HCT116 (cell line): ENCODE results near the gene TSPOAP1. TPM values are rescaled to one million over a fixed set of nuclear protein-coding genes. Genes with fewer than 3 reads are reported as not detected.

ENCODE experiments used
- ATAC-seq: fragments of 200-7000 bp; cut with Tn5 transposase; 2 replicates; pipeline ENCODE4 v1.9.1; 2020; ENCODE audit warnings: mild to moderate bottlenecking, moderate library complexity
- BruUV-seq: library from RNA; stranded (reverse); fragments of 400-500 nt; replicated peaks from 2 replicates; lab custom pipeline; 2021; lab: Mats Ljungman, UMichigan
- CTCF ChIA-PET: fragments of 300-600 bp; sonication (Branson Sonifier 250); formaldehyde crosslinking; loops from one replicate; lab custom pipeline; 2021; ENCODE audit warnings: antibody characterized with exemption; lab: Charles Lee
- POLR2A ChIA-PET: fragments of 300-600, 350-600 bp; sonication (Branson Sonifier 250); formaldehyde crosslinking; loops from one replicate; lab custom pipeline; 2021; ENCODE audit warnings: antibody characterized with exemption; lab: Charles Lee
- RAD21 ChIA-PET, 2 experiments: fragments of 300-600 bp; sonication (Branson Sonifier 250); formaldehyde crosslinking; loops; one replicate each; lab custom pipeline; 2023; ENCODE audit warnings: low total read pairs in 2 of 2; ENCODE audit not compliant: uncharacterized antibody in 2 of 2, unreplicated experiment in 2 of 2, low non-redundant PET in 1 of 2; lab: Charles Lee
- DNase-seq: peaks from one replicate; pipeline ENCODE4 v3.0.0-alpha.2; 2010; ENCODE audit warnings: low read depth, low spot score
- H2AFZ ChIP-seq: fragments of 200-600 bp; shearing (Covaris generic), sonication (generic); 2 replicates; pipeline ENCODE4 v1.6.1; 2017; ENCODE audit warnings: low read depth, mixed run types, mixed read lengths, antibody characterized with exemption, low read length; ENCODE audit not compliant: poor library complexity, severe bottlenecking
- H3K27ac ChIP-seq: 2 replicates; pipeline ENCODE4 v1.5.1; 2012; ENCODE audit warnings: low read depth, low read length
- H3K27me3 ChIP-seq: fragments of 200-600 bp; sonication (generic); 2 replicates; pipeline ENCODE4 v1.6.1; 2016; ENCODE audit warnings: mixed run types, low read length, mixed read lengths; ENCODE audit not compliant: insufficient read depth
- H3K36me3 ChIP-seq, 2 experiments: fragments of 200-500 bp in 1 of 2; fragments of 200-600 bp in 1 of 2; sonication (Bioruptor generic) in 1 of 2; sonication (generic) in 1 of 2; 2 replicates each; pipeline versions ENCODE4 v1.5.1 to v1.6.1; 2014 to 2016; ENCODE audit warnings: low read length in 2 of 2, inconsistent platforms in 1 of 2, mixed read lengths in 1 of 2, mixed run types in 1 of 2; ENCODE audit not compliant: insufficient read depth in 2 of 2, control insufficient read depth in 1 of 2
- H3K4me1 ChIP-seq, 2 experiments: fragments of 200-600 bp in 1 of 2; sonication (generic) in 1 of 2; 2 replicates each; pipeline versions ENCODE4 v1.5.1 to v1.6.1; 2012 to 2017; ENCODE audit warnings: low read length in 2 of 2, inconsistent platforms in 1 of 2, mild to moderate bottlenecking in 1 of 2, mixed read lengths in 1 of 2, mixed run types in 1 of 2, moderate library complexity in 1 of 2; ENCODE audit not compliant: insufficient read depth in 2 of 2, control insufficient read depth in 1 of 2
- H3K4me2 ChIP-seq: fragments of 200-600 bp; sonication (generic); 2 replicates; pipeline ENCODE4 v1.6.1; 2017; ENCODE audit warnings: mixed run types, low read length, mixed read lengths
- H3K4me3 ChIP-seq, 2 experiments: fragments of 200-600 bp in 1 of 2; sonication (generic) in 1 of 2; replicated peaks in 1 of 2; 2 replicates each; pipeline ENCODE4 v1.5.1; 2011 to 2016; ENCODE audit warnings: low read length in 2 of 2, control low read depth in 1 of 2, low read depth in 1 of 2, mild to moderate bottlenecking in 1 of 2, mixed read lengths in 1 of 2, mixed run types in 1 of 2
- H3K79me2 ChIP-seq: fragments of 200-600 bp; sonication (generic); 2 replicates; pipeline ENCODE4 v1.6.1; 2017; ENCODE audit warnings: mild to moderate bottlenecking, mixed run types, low read length, moderate library complexity, mixed read lengths; ENCODE audit not compliant: insufficient read depth
- H3K9ac ChIP-seq: fragments of 200-600 bp; sonication (generic); 2 replicates; pipeline ENCODE4 v1.6.1; 2016; ENCODE audit warnings: low read length, mixed read lengths
- H3K9me2 ChIP-seq: fragments of 200-600 bp; sonication (generic), shearing (Covaris generic); 2 replicates; pipeline ENCODE4 v1.6.1; 2017; ENCODE audit warnings: mixed run types, mild to moderate bottlenecking, moderate library complexity; ENCODE audit not compliant: insufficient read depth
- H3K9me3 ChIP-seq, 2 experiments: fragments of 200-500 bp in 1 of 2; fragments of 200-600 bp in 1 of 2; sonication (Bioruptor generic) in 1 of 2; sonication (generic) in 1 of 2; 2 replicates each; pipeline ENCODE4 v1.6.1; 2014 to 2017; ENCODE audit warnings: low read length in 2 of 2, mixed read lengths in 2 of 2, inconsistent platforms in 1 of 2, low read depth in 1 of 2, mild to moderate bottlenecking in 1 of 2, mixed run types in 1 of 2, moderate library complexity in 1 of 2; ENCODE audit not compliant: control insufficient read depth in 1 of 2, insufficient read depth in 1 of 2
- H4K20me1 ChIP-seq: fragments of 200-600 bp; sonication (generic), shearing (Covaris generic); 2 replicates; pipeline ENCODE4 v1.6.1; 2017; ENCODE audit warnings: mixed run types, mild to moderate bottlenecking, moderate library complexity; ENCODE audit not compliant: insufficient read depth
- CBX3 ChIP-seq: IDR thresholded peaks from 2 replicates; pipeline ENCODE4 v1.6.1; 2012; ENCODE audit warnings: low read depth
- EGR1 ChIP-seq: IDR thresholded peaks from 2 replicates; pipeline ENCODE4 v1.6.1; 2012; ENCODE audit warnings: low read depth
- EZH2 ChIP-seq: fragments of 200-600 bp; sonication (generic); IDR thresholded peaks from 2 replicates; pipeline ENCODE4 v1.6.1; 2017; ENCODE audit warnings: antibody characterized with exemption, mixed run types
- FOSL1 ChIP-seq: IDR thresholded peaks from 2 replicates; pipeline ENCODE4 v1.6.1; 2012; ENCODE audit warnings: low read depth
- JUND ChIP-seq: IDR thresholded peaks from 2 replicates; pipeline ENCODE4 v1.6.1; 2012
- POLR2A ChIP-seq: IDR thresholded peaks from 2 replicates; pipeline ENCODE4 v1.7.0; 2011; ENCODE audit warnings: borderline replicate concordance; ENCODE audit not compliant: insufficient read depth, insufficient read length; ENCODE audit errors: extremely low read depth
- RAD21 ChIP-seq: IDR thresholded peaks from 2 replicates; pipeline ENCODE4 v1.6.1; 2012; ENCODE audit warnings: low read depth, mild to moderate bottlenecking
- REST ChIP-seq: IDR thresholded peaks from 2 replicates; pipeline ENCODE4 v1.6.1; 2012; ENCODE audit warnings: low read depth
- SIN3A ChIP-seq: IDR thresholded peaks from 2 replicates; pipeline ENCODE4 v1.6.1; 2012; ENCODE audit warnings: low read depth
- SRF ChIP-seq: IDR thresholded peaks from 2 replicates; pipeline ENCODE4 v1.6.1; 2012; ENCODE audit warnings: low read depth
- TCF7L2 ChIP-seq: IDR thresholded peaks from 2 replicates; pipeline ENCODE4 v1.7.0; 2011; ENCODE audit warnings: borderline replicate concordance, inconsistent platforms; ENCODE audit not compliant: insufficient read depth, insufficient read length; ENCODE audit errors: extremely low read depth
- ZFX ChIP-seq: fragments of 450-650 bp; IDR thresholded peaks from 2 replicates; pipeline ENCODE4 v1.6.1; 2017
- intact Hi-C: fragments of 100-400 bp; cut with micrococcal nuclease; formaldehyde crosslinking; loops from 2 replicates; pipeline ENCODE4 v1.10.0; 2022
- total RNA-seq: library from RNA; stranded (reverse); gene quantifications from one replicate; pipeline ENCODE4 v1.2.1, GENCODE V29; 2021; ENCODE audit not compliant: unreplicated experiment
- TF ChIP-seq, protein P1 (sequence below), 3 experiments: fragments of 200-600 bp in 1 of 3; sonication (generic) in 1 of 3; IDR thresholded peaks in 2 of 3; conservative IDR thresholded peaks in 1 of 3; 2 replicates each; pipeline ENCODE4 v1.5.1; 2012 to 2017; ENCODE audit warnings: low read depth in 2 of 3, low read length in 2 of 3, antibody characterized with exemption in 1 of 3, borderline replicate concordance in 1 of 3, control low read depth in 1 of 3, mild to moderate bottlenecking in 1 of 3, mixed read lengths in 1 of 3, mixed run types in 1 of 3, moderate library complexity in 1 of 3; ENCODE audit not compliant: insufficient read depth in 1 of 3
- TF ChIP-seq, protein P2 (sequence below): IDR thresholded peaks from 2 replicates; pipeline ENCODE4 v1.6.1; 2012

The TSPOAP1 gene
- total RNA-seq, 1 experiment from 2014 or later = 0.27 TPM

DNA sequence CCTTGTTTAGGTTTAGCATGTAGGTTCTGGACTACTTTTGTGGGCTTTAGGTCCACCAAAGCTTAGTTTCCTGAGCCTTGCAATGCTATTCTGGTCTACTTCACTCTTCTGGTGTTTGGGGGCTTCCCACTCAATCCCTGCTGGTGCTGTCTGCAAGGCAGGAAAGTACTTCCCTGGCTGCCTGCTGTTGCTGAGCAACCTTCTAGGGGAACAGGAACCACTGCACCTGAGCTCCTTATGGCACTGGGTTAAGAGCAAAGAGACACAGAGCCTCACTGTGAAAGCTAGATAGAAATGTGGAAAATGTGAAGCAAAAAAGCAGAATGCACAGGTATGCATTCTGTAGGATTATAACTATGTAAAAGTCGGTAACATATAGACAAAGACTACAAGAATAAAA, 64.8 kb downstream of the TSPOAP1 start:
- no peak overlapping the region for H3K4me3 ChIP-seq
- no peak for DNase-seq
- TF ChIP-seq POLR2A (no peak), REST (no peak), SIN3A (no peak), TCF7L2 (no peak), CBX3 (no peak), SRF (no peak), FOSL1 (no peak), JUND (no peak), EZH2 (no peak), EGR1 (no peak), RAD21 (no peak), ZFX (no peak)
- TF ChIP-seq, protein P1, sequence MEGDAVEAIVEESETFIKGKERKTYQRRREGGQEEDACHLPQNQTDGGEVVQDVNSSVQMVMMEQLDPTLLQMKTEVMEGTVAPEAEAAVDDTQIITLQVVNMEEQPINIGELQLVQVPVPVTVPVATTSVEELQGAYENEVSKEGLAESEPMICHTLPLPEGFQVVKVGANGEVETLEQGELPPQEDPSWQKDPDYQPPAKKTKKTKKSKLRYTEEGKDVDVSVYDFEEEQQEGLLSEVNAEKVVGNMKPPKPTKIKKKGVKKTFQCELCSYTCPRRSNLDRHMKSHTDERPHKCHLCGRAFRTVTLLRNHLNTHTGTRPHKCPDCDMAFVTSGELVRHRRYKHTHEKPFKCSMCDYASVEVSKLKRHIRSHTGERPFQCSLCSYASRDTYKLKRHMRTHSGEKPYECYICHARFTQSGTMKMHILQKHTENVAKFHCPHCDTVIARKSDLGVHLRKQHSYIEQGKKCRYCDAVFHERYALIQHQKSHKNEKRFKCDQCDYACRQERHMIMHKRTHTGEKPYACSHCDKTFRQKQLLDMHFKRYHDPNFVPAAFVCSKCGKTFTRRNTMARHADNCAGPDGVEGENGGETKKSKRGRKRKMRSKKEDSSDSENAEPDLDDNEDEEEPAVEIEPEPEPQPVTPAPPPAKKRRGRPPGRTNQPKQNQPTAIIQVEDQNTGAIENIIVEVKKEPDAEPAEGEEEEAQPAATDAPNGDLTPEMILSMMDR (IDR thresholded peaks at IDR 0.05 in 2 of 3, conservative IDR thresholded peaks at IDR 0.05 in 1 of 3; ENCODE audit: borderline replicate concordance in 1 of 3, insufficient read depth in 1 of 3, low read depth in 2 of 3, low read length in 2 of 3) = no peak
- TF ChIP-seq, protein P2, sequence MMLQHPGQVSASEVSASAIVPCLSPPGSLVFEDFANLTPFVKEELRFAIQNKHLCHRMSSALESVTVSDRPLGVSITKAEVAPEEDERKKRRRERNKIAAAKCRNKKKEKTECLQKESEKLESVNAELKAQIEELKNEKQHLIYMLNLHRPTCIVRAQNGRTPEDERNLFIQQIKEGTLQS = no peak
- no peak for ATAC-seq
- no peak overlapping the region for H2AFZ ChIP-seq
- no peak overlapping the region for H3K4me2 ChIP-seq
- H3K9me2 ChIP-seq = no peaks in the 10 kb centered on the region
- intact Hi-C loops = no loop called here
- H3K9ac ChIP-seq = no peak overlapping the region
- no peaks in the 10 kb centered on the region for H3K4me1 ChIP-seq
- ChIA-PET CTCF (interaction anchor here (0.6 to 0.8 kb wide), 2 partner anchors 9 to 14 kb away, joined by 3 read pairs; no protein-coding TSS in a partner anchor), RAD21 (no interaction called here), POLR2A (interaction anchor here (0.6 kb wide), 1 partner anchor 19 kb away, joined by 3 read pairs; no protein-coding TSS in a partner anchor)
- no peaks in the 10 kb centered on the region for H3K36me3 ChIP-seq
- no peaks in the 10 kb centered on the region for H4K20me1 ChIP-seq
- no peaks in the 10 kb centered on the region for H3K79me2 ChIP-seq
- peaks cover 65% of the 10 kb centered on the region for H3K27me3 ChIP-seq
- no TSS peak for BruUV-seq
- H3K9me3 ChIP-seq = no peaks in the 10 kb centered on the region
- H3K27ac ChIP-seq = no peak overlapping the region
